OCI-LY1 (cell line): ENCODE data around the gene QPCT.

Experiments used
- H2AFZ ChIP-seq: fragments of 200-600 bp; sonication (generic), shearing (Covaris generic); 2 replicates; pipeline ENCODE4 v1.6.0; 2014; ENCODE audit warnings: antibody characterized with exemption, mild to moderate bottlenecking, low read length
- H3F3A ChIP-seq: fragments of 200-600 bp; sonication (generic), shearing (Covaris generic); 2 replicates; pipeline ENCODE4 v1.6.0; 2014; ENCODE audit warnings: mild to moderate bottlenecking, antibody characterized with exemption, low read length, moderate library complexity; ENCODE audit not compliant: insufficient read depth
- H3K27ac ChIP-seq: fragments of 200-600 bp; sonication (generic); 2 replicates; pipeline ENCODE4 v1.5.1; 2014; ENCODE audit warnings: low read length, mixed run types, mild to moderate bottlenecking, low read depth; ENCODE audit not compliant: poor library complexity, severe bottlenecking
- H3K27me3 ChIP-seq: fragments of 200-600 bp; sonication (generic); 2 replicates; pipeline ENCODE4 v1.6.0; 2014; ENCODE audit warnings: antibody characterized with exemption, mild to moderate bottlenecking, low read length, moderate library complexity; ENCODE audit not compliant: insufficient read depth
- H3K36me3 ChIP-seq: fragments of 200-600 bp; sonication (generic); 2 replicates; pipeline ENCODE4 v1.6.1; 2014; ENCODE audit warnings: mild to moderate bottlenecking, antibody characterized with exemption, low read length, moderate library complexity, mixed read lengths; ENCODE audit not compliant: insufficient read depth
- H3K4me1 ChIP-seq: fragments of 200-600 bp; sonication (generic); 2 replicates; pipeline ENCODE4 v1.5.1; 2014; ENCODE audit warnings: mild to moderate bottlenecking, low read length, moderate library complexity; ENCODE audit not compliant: insufficient read depth, severe bottlenecking
- H3K4me2 ChIP-seq: fragments of 200-600 bp; sonication (generic), shearing (Covaris generic); 2 replicates; pipeline ENCODE4 v1.6.1; 2014; ENCODE audit warnings: low read length
- H3K4me3 ChIP-seq: fragments of 200-600 bp; sonication (generic); 2 replicates; pipeline ENCODE4 v1.5.1; 2014; ENCODE audit warnings: low read length, low read depth, mild to moderate bottlenecking, mixed read lengths; ENCODE audit not compliant: poor library complexity, severe bottlenecking
- H3K79me2 ChIP-seq: fragments of 200-600 bp; shearing (Covaris generic); 2 replicates; pipeline ENCODE4 v1.6.1; 2016; ENCODE audit warnings: mixed run types, low read length, mixed read lengths; ENCODE audit not compliant: insufficient read depth
- H3K9ac ChIP-seq: fragments of 200-600 bp; sonication (generic), shearing (Covaris generic); 2 replicates; pipeline ENCODE4 v1.6.1; 2014; ENCODE audit warnings: mild to moderate bottlenecking, low read length, mixed read lengths
- H3K9me2 ChIP-seq: fragments of 200-600 bp; sonication (generic), shearing (Covaris generic); 2 replicates; pipeline ENCODE4 v1.6.1; 2014; ENCODE audit warnings: low read depth, mild to moderate bottlenecking, low read length, mixed read lengths
- H3K9me3 ChIP-seq: fragments of 200-600 bp; shearing (Covaris generic); 2 replicates; pipeline ENCODE4 v1.6.1; 2014; ENCODE audit warnings: low read length, mixed read lengths
- H4K20me1 ChIP-seq: fragments of 200-600 bp; sonication (generic), shearing (Covaris generic); 2 replicates; pipeline ENCODE4 v1.6.0; 2016; ENCODE audit warnings: mild to moderate bottlenecking, low read length; ENCODE audit not compliant: insufficient read depth
- EZH2 ChIP-seq: fragments of 200-600 bp; sonication (generic), shearing (Covaris generic); IDR thresholded peaks from 2 replicates; pipeline ENCODE4 v1.8.0; 2017; ENCODE audit warnings: borderline replicate concordance, mixed run types, mild to moderate bottlenecking, antibody characterized with exemption, low read length, moderate library complexity, mixed read lengths
- TF ChIP-seq, protein P1 (sequence below): fragments of 200-600 bp; sonication (generic), shearing (Covaris generic); IDR thresholded peaks from 2 replicates; pipeline ENCODE4 v1.5.1; 2017; ENCODE audit warnings: mild to moderate bottlenecking, antibody characterized with exemption, low read length, moderate library complexity, mixed read lengths

The QPCT gene

GRCh38 chr2:37366773-37367172, 22.3 kb downstream of the QPCT start:
- H3K4me2 ChIP-seq: no peak overlapping the region

GRCh38 chr2:37367310-37367709, 22.9 kb downstream of the QPCT start:
- no peak overlapping the region for H3K27ac ChIP-seq
- no peak overlapping the region for H3K9ac ChIP-seq
- H3K4me2 ChIP-seq: no peak overlapping the region
- no peak overlapping the region for H3K4me3 ChIP-seq
- H3K9me2 ChIP-seq: no peaks in the 10 kb centered on the region
- H3K36me3 ChIP-seq: no peaks in the 10 kb centered on the region
- H3K9me3 ChIP-seq: no peaks in the 10 kb centered on the region
- H2AFZ ChIP-seq: no peak overlapping the region
- H3K4me1 ChIP-seq: peaks cover 18% of the 10 kb centered on the region
- H4K20me1 ChIP-seq: no peaks in the 10 kb centered on the region
- H3K27me3 ChIP-seq: no peaks in the 10 kb centered on the region
- no peaks in the 10 kb centered on the region for H3K79me2 ChIP-seq
- H3F3A ChIP-seq: no peaks in the 10 kb centered on the region
- TF ChIP-seq EZH2: no peak
- TF ChIP-seq, protein P1, sequence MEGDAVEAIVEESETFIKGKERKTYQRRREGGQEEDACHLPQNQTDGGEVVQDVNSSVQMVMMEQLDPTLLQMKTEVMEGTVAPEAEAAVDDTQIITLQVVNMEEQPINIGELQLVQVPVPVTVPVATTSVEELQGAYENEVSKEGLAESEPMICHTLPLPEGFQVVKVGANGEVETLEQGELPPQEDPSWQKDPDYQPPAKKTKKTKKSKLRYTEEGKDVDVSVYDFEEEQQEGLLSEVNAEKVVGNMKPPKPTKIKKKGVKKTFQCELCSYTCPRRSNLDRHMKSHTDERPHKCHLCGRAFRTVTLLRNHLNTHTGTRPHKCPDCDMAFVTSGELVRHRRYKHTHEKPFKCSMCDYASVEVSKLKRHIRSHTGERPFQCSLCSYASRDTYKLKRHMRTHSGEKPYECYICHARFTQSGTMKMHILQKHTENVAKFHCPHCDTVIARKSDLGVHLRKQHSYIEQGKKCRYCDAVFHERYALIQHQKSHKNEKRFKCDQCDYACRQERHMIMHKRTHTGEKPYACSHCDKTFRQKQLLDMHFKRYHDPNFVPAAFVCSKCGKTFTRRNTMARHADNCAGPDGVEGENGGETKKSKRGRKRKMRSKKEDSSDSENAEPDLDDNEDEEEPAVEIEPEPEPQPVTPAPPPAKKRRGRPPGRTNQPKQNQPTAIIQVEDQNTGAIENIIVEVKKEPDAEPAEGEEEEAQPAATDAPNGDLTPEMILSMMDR: no peak

More at GRCh38 chr2:37366773-37367172, 22.3 kb downstream of the QPCT start:
- Histone ChIP-seq H3K4me3 (no peak overlapping the region), H3K27ac (no peak overlapping the region), H3K9me2 (no peaks in the 10 kb centered on the region), H3K9ac (no peak overlapping the region), H4K20me1 (no peaks in the 10 kb centered on the region), H3K9me3 (no peaks in the 10 kb centered on the region), H3K36me3 (no peaks in the 10 kb centered on the region), H3F3A (no peaks in the 10 kb centered on the region), H3K4me1 (peaks cover 18% of the 10 kb centered on the region), H3K27me3 (no peaks in the 10 kb centered on the region), H3K79me2 (no peaks in the 10 kb centered on the region), H2AFZ (no peak overlapping the region)
- TF ChIP-seq, protein P1: no peak
- no peak for TF ChIP-seq EZH2

- H3F3A ChIP-seq: no peaks in the 10 kb centered on the region
- no peaks in the 10 kb centered on the region for H3K36me3 ChIP-seq
- H3K9me3 ChIP-seq: no peaks in the 10 kb centered on the region
- H3K79me2 ChIP-seq: no peaks in the 10 kb centered on the region
- no peak overlapping the region for H3K4me2 ChIP-seq
- H3K4me1 ChIP-seq: peaks cover 18% of the 10 kb centered on the region
- H3K4me3 ChIP-seq: no peak overlapping the region
- TF ChIP-seq, protein P1: no peak
- no peaks in the 10 kb centered on the region for H3K27me3 ChIP-seq
- no peak overlapping the region for H3K9ac ChIP-seq
- H3K9me2 ChIP-seq: no peaks in the 10 kb centered on the region
- H2AFZ ChIP-seq: no peak overlapping the region
- H4K20me1 ChIP-seq: no peaks in the 10 kb centered on the region
- no peak overlapping the region for H3K27ac ChIP-seq
Observed at GRCh38 chr2:37367984-37368383, 23.6 kb downstream of the QPCT start.
